ENCODE data around the gene PHF21A. TPM values are rescaled to one million over a fixed set of nuclear protein-coding genes. Genes with fewer than 3 reads are reported as not detected.
A peak's percentile ranks its signal among the peaks of the same experiment; 100 is the strongest.

The PHF21A gene
- total and polyA plus RNA-seq, 4 donors: 12.0 to 84.0 (median 48.9) TPM

- no peak for DNase-seq
- H3K36me3 ChIP-seq (ENCODE audit: control insufficient read depth in 1 of 2, insufficient read depth in 2 of 2, low read length in 1 of 2): no peaks in the 10 kb centered on the region
- H3K4me1 ChIP-seq (ENCODE audit: control insufficient read depth in 1 of 2, insufficient read depth in 2 of 2, low read length in 2 of 2): no peaks in the 10 kb centered on the region
- H3K27me3 ChIP-seq (ENCODE audit: control insufficient read depth in 1 of 2, insufficient read depth in 2 of 2, low read length in 1 of 2): no peaks in the 10 kb centered on the region
- no peak for ATAC-seq (ENCODE audit: low FRiP score)
- H3K27ac ChIP-seq (ENCODE audit: low read depth in 1 of 2, low read length in 2 of 2): no peak overlapping the region
- H3K9me3 ChIP-seq (ENCODE audit: control insufficient read depth, low read length): no peaks in the 10 kb centered on the region
- no peak overlapping the region for H3K4me3 ChIP-seq (ENCODE audit: low read length in 2 of 2)
- intact Hi-C loops (cut with DNase I): no loop called here
- WGBS, 2 donors: 83 to 88% methylated on average over 30 to 31 of the region's 31 CpGs
Observed at GRCh38 chr11:46143049-46143806, 22.0 kb upstream of the PHF21A start.

- H3K9me3 ChIP-seq (ENCODE audit: control insufficient read depth, low read length): no peaks in the 10 kb centered on the region
- 79 to 82% methylated on average over 15 to 17 of the region's 17 CpGs for WGBS, 2 donors
- no peak for ATAC-seq (ENCODE audit: low FRiP score)
- no peak for DNase-seq
- intact Hi-C loops (cut with DNase I): no loop called here
- no peaks in the 10 kb centered on the region for H3K4me1 ChIP-seq (ENCODE audit: control insufficient read depth in 1 of 2, insufficient read depth in 2 of 2, low read length in 2 of 2)
- H3K36me3 ChIP-seq (ENCODE audit: control insufficient read depth in 1 of 2, insufficient read depth in 2 of 2, low read length in 1 of 2): no peaks in the 10 kb centered on the region
- H3K27me3 ChIP-seq (ENCODE audit: control insufficient read depth in 1 of 2, insufficient read depth in 2 of 2, low read length in 1 of 2): no peaks in the 10 kb centered on the region
- no peak overlapping the region for H3K27ac ChIP-seq (ENCODE audit: low read depth in 1 of 2, low read length in 2 of 2)
- H3K4me3 ChIP-seq (ENCODE audit: low read length in 2 of 2): no peak overlapping the region
Observed at GRCh38 chr11:46142561-46142960, 21.3 kb upstream of the PHF21A start.

- Histone ChIP-seq H3K27ac (ENCODE audit: low read depth in 1 of 2, low read length in 2 of 2) (no peak overlapping the region), H3K27me3 (ENCODE audit: control insufficient read depth in 1 of 2, insufficient read depth in 2 of 2, low read length in 1 of 2) (no peaks in the 10 kb centered on the region), H3K9me3 (ENCODE audit: control insufficient read depth, low read length) (no peaks in the 10 kb centered on the region), H3K4me1 (ENCODE audit: control insufficient read depth in 1 of 2, insufficient read depth in 2 of 2, low read length in 2 of 2) (no peaks in the 10 kb centered on the region), H3K4me3 (ENCODE audit: low read length in 2 of 2) (no peak overlapping the region), H3K36me3 (ENCODE audit: control insufficient read depth in 1 of 2, insufficient read depth in 2 of 2, low read length in 1 of 2) (no peaks in the 10 kb centered on the region)
- intact Hi-C loops (cut with DNase I): no loop called here
- WGBS, 2 donors: 96 to 97% methylated on average over 3 of the region's 3 CpGs
- DNase-seq: no peak
- ATAC-seq (ENCODE audit: low FRiP score): no peak
Observed at GRCh38 chr11:46141597-46141996, 20.3 kb upstream of the PHF21A start.

- no peaks in the 10 kb centered on the region for H3K27me3 ChIP-seq (ENCODE audit: control insufficient read depth in 1 of 2, insufficient read depth in 2 of 2, low read length in 1 of 2)
- H3K36me3 ChIP-seq (ENCODE audit: control insufficient read depth in 1 of 2, insufficient read depth in 2 of 2, low read length in 1 of 2): no peaks in the 10 kb centered on the region
- H3K4me3 ChIP-seq (ENCODE audit: low read length in 2 of 2): no peak overlapping the region
- H3K4me1 ChIP-seq (ENCODE audit: control insufficient read depth in 1 of 2, insufficient read depth in 2 of 2, low read length in 2 of 2): no peaks in the 10 kb centered on the region
- WGBS, 2 donors: 74 to 78% methylated on average over 3 of the region's 3 CpGs
- ATAC-seq (ENCODE audit: low FRiP score) (no peak), DNase-seq (no peak)
- no peak overlapping the region for H3K27ac ChIP-seq (ENCODE audit: low read depth in 1 of 2, low read length in 2 of 2)
- intact Hi-C loops (cut with DNase I): no loop called here
- H3K9me3 ChIP-seq (ENCODE audit: control insufficient read depth, low read length): no peaks in the 10 kb centered on the region
Observed at GRCh38 chr11:46134540-46134939, 13.3 kb upstream of the PHF21A start.

GRCh38 chr11:46134061-46134460, 12.8 kb upstream of the PHF21A start:
- H3K27ac ChIP-seq (ENCODE audit: low read depth in 1 of 2, low read length in 2 of 2): no peak overlapping the region
- H3K9me3 ChIP-seq (ENCODE audit: control insufficient read depth, low read length): no peaks in the 10 kb centered on the region
- H3K36me3 ChIP-seq (ENCODE audit: control insufficient read depth in 1 of 2, insufficient read depth in 2 of 2, low read length in 1 of 2): no peaks in the 10 kb centered on the region
- H3K4me1 ChIP-seq (ENCODE audit: control insufficient read depth in 1 of 2, insufficient read depth in 2 of 2, low read length in 2 of 2): no peaks in the 10 kb centered on the region
- H3K27me3 ChIP-seq (ENCODE audit: control insufficient read depth in 1 of 2, insufficient read depth in 2 of 2, low read length in 1 of 2): no peaks in the 10 kb centered on the region
- intact Hi-C loops (cut with DNase I): no loop called here
- WGBS, 2 donors: 65 to 88% methylated on average over 4 of the region's 4 CpGs
- ATAC-seq (ENCODE audit: low FRiP score) (no peak), DNase-seq (no peak)
- no peak overlapping the region for H3K4me3 ChIP-seq (ENCODE audit: low read length in 2 of 2)

GRCh38 chr11:46133119-46133518, 11.9 kb upstream of the PHF21A start:
- ATAC-seq (ENCODE audit: low FRiP score): no peak
- H3K4me3 ChIP-seq (ENCODE audit: low read length in 2 of 2): no peak overlapping the region
- 49 to 53% methylated on average over 3 of the region's 3 CpGs for WGBS, 2 donors
- intact Hi-C loops (cut with DNase I): no loop called here
- no peaks in the 10 kb centered on the region for H3K4me1 ChIP-seq (ENCODE audit: control insufficient read depth in 1 of 2, insufficient read depth in 2 of 2, low read length in 2 of 2)
- no peaks in the 10 kb centered on the region for H3K27me3 ChIP-seq (ENCODE audit: control insufficient read depth in 1 of 2, insufficient read depth in 2 of 2, low read length in 1 of 2)
- H3K27ac ChIP-seq (ENCODE audit: low read depth in 1 of 2, low read length in 2 of 2): no peak overlapping the region
- no peaks in the 10 kb centered on the region for H3K36me3 ChIP-seq (ENCODE audit: control insufficient read depth in 1 of 2, insufficient read depth in 2 of 2, low read length in 1 of 2)
- H3K9me3 ChIP-seq (ENCODE audit: control insufficient read depth, low read length): no peaks in the 10 kb centered on the region
- no peak for DNase-seq

- H3K27ac ChIP-seq (ENCODE audit: low read depth in 1 of 2, low read length in 2 of 2): no peak overlapping the region
- no peak overlapping the region for H3K4me3 ChIP-seq (ENCODE audit: low read length in 2 of 2)
- H3K27me3 ChIP-seq (ENCODE audit: control insufficient read depth in 1 of 2, insufficient read depth in 2 of 2, low read length in 1 of 2): no peaks in the 10 kb centered on the region
- ATAC-seq (ENCODE audit: low FRiP score) (no peak), DNase-seq (no peak)
- no peaks in the 10 kb centered on the region for H3K36me3 ChIP-seq (ENCODE audit: control insufficient read depth in 1 of 2, insufficient read depth in 2 of 2, low read length in 1 of 2)
- H3K9me3 ChIP-seq (ENCODE audit: control insufficient read depth, low read length): no peaks in the 10 kb centered on the region
- intact Hi-C loops (cut with DNase I): no loop called here
- 81 to 85% methylated on average over 3 of the region's 3 CpGs for WGBS, 2 donors
- H3K4me1 ChIP-seq (ENCODE audit: control insufficient read depth in 1 of 2, insufficient read depth in 2 of 2, low read length in 2 of 2): no peaks in the 10 kb centered on the region
Observed at GRCh38 chr11:46130286-46130940, 9.2 kb upstream of the PHF21A start.

GRCh38 chr11:46129133-46129532, 7.9 kb upstream of the PHF21A start:
- intact Hi-C loops (cut with DNase I): loop anchor here in 1 of 2 donors (10.0 kb wide), 1 partner anchor 164 kb away; no protein-coding TSS in a partner anchor
- no peak for DNase-seq
- H3K27ac ChIP-seq (ENCODE audit: low read depth in 1 of 2, low read length in 2 of 2): no peak overlapping the region
- H3K27me3 ChIP-seq (ENCODE audit: control insufficient read depth in 1 of 2, insufficient read depth in 2 of 2, low read length in 1 of 2): no peaks in the 10 kb centered on the region
- no peaks in the 10 kb centered on the region for H3K4me1 ChIP-seq (ENCODE audit: control insufficient read depth in 1 of 2, insufficient read depth in 2 of 2, low read length in 2 of 2)
- ATAC-seq (ENCODE audit: low FRiP score): no peak
- no peaks in the 10 kb centered on the region for H3K9me3 ChIP-seq (ENCODE audit: control insufficient read depth, low read length)
- 88 to 89% methylated on average over 2 of the region's 2 CpGs for WGBS, 2 donors
- H3K36me3 ChIP-seq (ENCODE audit: control insufficient read depth in 1 of 2, insufficient read depth in 2 of 2, low read length in 1 of 2): no peaks in the 10 kb centered on the region
- H3K4me3 ChIP-seq (ENCODE audit: low read length in 2 of 2): no peak overlapping the region

- no peaks in the 10 kb centered on the region for H3K9me3 ChIP-seq (ENCODE audit: control insufficient read depth, low read length)
- intact Hi-C loops (cut with DNase I): loop anchor here in 1 of 2 donors (10.0 kb wide), 1 partner anchor 162 kb away; no protein-coding TSS in a partner anchor
- H3K27me3 ChIP-seq (ENCODE audit: control insufficient read depth in 1 of 2, insufficient read depth in 2 of 2, low read length in 1 of 2): no peaks in the 10 kb centered on the region
- peak in 1 of 2 donors; percentile 57 for DNase-seq
- no peak overlapping the region for H3K27ac ChIP-seq (ENCODE audit: low read depth in 1 of 2, low read length in 2 of 2)
- no peaks in the 10 kb centered on the region for H3K4me1 ChIP-seq (ENCODE audit: control insufficient read depth in 1 of 2, insufficient read depth in 2 of 2, low read length in 2 of 2)
- no peak for ATAC-seq (ENCODE audit: low FRiP score)
- 47 to 53% methylated on average over 5 of the region's 5 CpGs for WGBS, 2 donors
- no peak overlapping the region for H3K4me3 ChIP-seq (ENCODE audit: low read length in 2 of 2)
- no peaks in the 10 kb centered on the region for H3K36me3 ChIP-seq (ENCODE audit: control insufficient read depth in 1 of 2, insufficient read depth in 2 of 2, low read length in 1 of 2)
Observed at GRCh38 chr11:46127150-46127638, 5.9 kb upstream of the PHF21A start.
